Uterus (tissue), 4 donors: Measurements from ENCODE around the gene CASKIN1. TPM values are rescaled to one million over a fixed set of nuclear protein-coding genes. Genes with fewer than 3 reads are reported as not detected.

ENCODE experiments used
- DNase-seq, 2 donors: peaks; one replicate each; pipeline ENCODE4 v3.0.0-alpha.2; 2019 to 2020
- H3K27ac ChIP-seq, 2 donors: fragments of 200-600 bp; sonication (generic); 1 replicate in 1 of 2; 2 replicates in 1 of 2; pipeline ENCODE4 v1.5.1; 2016 to 2018
- H3K27me3 ChIP-seq, 2 donors: fragments of 200-600 bp; sonication (generic); one replicate each; pipeline ENCODE4 v1.5.1; 2018 to 2019; ENCODE audit warnings: control low read depth in 1 of 2
- H3K36me3 ChIP-seq, 2 donors: fragments of 200-600 bp; sonication (generic); one replicate each; pipeline ENCODE4 v1.5.1; 2019; ENCODE audit warnings: control low read depth in 1 of 2
- H3K4me1 ChIP-seq, 2 donors: fragments of 200-600 bp; sonication (generic); one replicate each; pipeline ENCODE4 v1.5.1; 2018 to 2019; ENCODE audit warnings: control low read depth in 1 of 2
- H3K4me3 ChIP-seq, 2 donors: fragments of 200-600 bp; sonication (generic); 1 replicate in 1 of 2; 2 replicates in 1 of 2; pipeline ENCODE4 v1.5.1; 2018 to 2019; ENCODE audit warnings: mild to moderate bottlenecking in 1 of 2
- H3K9me3 ChIP-seq, 2 donors: fragments of 200-600 bp; sonication (generic); one replicate each; pipeline ENCODE4 v1.5.1; 2019; ENCODE audit warnings: control low read depth in 1 of 2
- POLR2A ChIP-seq, 2 donors: fragments of 450-650 bp; IDR thresholded peaks; one replicate each; pipeline ENCODE4 v1.6.1; 2016; ENCODE audit warnings: antibody characterized with exemption in 2 of 2, mild to moderate bottlenecking in 1 of 2, moderate library complexity in 1 of 2
- intact Hi-C: fragments of 100-400 bp; cut with DNase I; formaldehyde crosslinking; loops from one replicate; pipeline ENCODE4 v1.15.1; 2023; ENCODE audit warnings: low total_unique reads
- total RNA-seq, 4 donors: library from RNA; depleted of rRNA in 3 of 4; stranded (reverse); fragments of >200 nt in 3 of 4; gene quantifications; one replicate each; pipeline versions ENCODE4 v1.1.0 to v1.2.4, GENCODE V29; 2014 to 2023
- TF ChIP-seq, protein P1 (sequence below), 4 experiments: fragments of 200-600 bp in 2 of 4; fragments of 450-650 bp in 2 of 4; sonication (generic) in 2 of 4; IDR thresholded peaks; one replicate each; pipeline ENCODE4 v1.5.1; 2016 to 2019; ENCODE audit warnings: antibody characterized with exemption in 4 of 4, mild to moderate bottlenecking in 2 of 4, moderate library complexity in 1 of 4
- donor health status: DM: yes; HTN: yes; CAD: no.

CASKIN1 gene
- total RNA-seq, 4 donors from 2014 or later = 0.40 to 2.7 TPM; not detected in 2

DNA sequence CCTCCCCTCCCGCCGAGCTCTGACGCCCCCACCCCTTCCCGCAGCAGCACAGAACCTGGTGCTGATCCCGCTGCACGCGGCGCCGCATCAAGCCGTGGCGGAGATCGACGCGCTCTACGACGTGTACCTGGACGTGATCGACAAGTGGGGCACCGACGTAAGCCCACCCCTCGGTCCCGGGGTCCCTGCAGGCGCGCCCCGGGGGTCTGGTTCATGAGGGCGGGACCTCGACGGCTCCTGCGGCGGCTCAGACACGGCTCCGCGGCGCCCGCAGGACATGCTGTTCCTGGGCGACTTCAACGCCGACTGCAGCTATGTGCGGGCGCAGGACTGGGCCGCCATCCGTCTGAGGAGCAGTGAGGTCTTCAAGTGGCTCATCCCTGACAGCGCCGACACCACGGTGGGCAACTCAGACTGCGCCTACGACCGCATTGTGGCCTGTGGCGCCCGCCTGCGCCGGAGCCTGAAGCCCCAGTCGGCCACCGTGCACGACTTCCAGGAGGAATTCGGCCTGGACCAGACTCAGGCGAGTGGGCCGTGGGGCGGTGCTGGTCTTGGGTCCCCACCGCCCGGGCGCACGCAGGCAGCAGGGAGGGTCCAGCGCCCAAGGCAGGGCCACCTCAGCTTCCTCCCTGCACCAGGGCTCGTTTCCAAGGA lies 41.2 kb upstream of the CASKIN1 start:
- Histone ChIP-seq H3K27ac (no peak overlapping the region), H3K9me3 (no peaks in the 10 kb centered on the region), H3K27me3 (peaks cover 5 to 7% of the 10 kb centered on the region in 2 donors), H3K4me3 (no peak overlapping the region), H3K36me3 (no peaks in the 10 kb centered on the region), H3K4me1 (peaks cover 0 to 12% of the 10 kb centered on the region in 2 donors)
- intact Hi-C loops = no loop called here
- no peak for DNase-seq
- TF ChIP-seq POLR2A (IDR thresholded peaks at IDR 0.05) = no peak
- TF ChIP-seq, protein P1, sequence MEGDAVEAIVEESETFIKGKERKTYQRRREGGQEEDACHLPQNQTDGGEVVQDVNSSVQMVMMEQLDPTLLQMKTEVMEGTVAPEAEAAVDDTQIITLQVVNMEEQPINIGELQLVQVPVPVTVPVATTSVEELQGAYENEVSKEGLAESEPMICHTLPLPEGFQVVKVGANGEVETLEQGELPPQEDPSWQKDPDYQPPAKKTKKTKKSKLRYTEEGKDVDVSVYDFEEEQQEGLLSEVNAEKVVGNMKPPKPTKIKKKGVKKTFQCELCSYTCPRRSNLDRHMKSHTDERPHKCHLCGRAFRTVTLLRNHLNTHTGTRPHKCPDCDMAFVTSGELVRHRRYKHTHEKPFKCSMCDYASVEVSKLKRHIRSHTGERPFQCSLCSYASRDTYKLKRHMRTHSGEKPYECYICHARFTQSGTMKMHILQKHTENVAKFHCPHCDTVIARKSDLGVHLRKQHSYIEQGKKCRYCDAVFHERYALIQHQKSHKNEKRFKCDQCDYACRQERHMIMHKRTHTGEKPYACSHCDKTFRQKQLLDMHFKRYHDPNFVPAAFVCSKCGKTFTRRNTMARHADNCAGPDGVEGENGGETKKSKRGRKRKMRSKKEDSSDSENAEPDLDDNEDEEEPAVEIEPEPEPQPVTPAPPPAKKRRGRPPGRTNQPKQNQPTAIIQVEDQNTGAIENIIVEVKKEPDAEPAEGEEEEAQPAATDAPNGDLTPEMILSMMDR (IDR thresholded peaks at IDR 0.05) = no peak

DNA sequence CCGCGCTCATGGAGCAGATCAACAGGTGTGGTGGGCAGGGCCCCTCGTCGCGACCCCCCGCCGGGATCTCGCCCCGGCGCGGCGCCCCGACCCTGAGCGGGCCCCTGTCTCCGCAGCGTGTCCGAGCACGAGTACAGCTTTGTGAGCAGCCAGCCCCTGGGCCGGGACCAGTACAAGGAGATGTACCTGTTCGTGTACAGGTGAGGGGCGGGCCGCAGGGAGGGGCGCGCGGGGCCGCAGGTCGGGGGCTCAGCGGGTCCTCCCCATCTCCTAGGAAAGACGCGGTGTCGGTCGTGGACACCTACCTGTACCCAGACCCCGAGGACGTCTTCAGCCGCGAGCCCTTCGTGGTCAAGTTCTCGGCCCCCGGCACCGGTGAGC lies 40.7 kb upstream of the CASKIN1 start:
- Histone ChIP-seq H3K27me3 (peaks cover 5 to 7% of the 10 kb centered on the region in 2 donors), H3K27ac (no peak overlapping the region), H3K4me3 (no peak overlapping the region), H3K9me3 (no peaks in the 10 kb centered on the region), H3K36me3 (no peaks in the 10 kb centered on the region), H3K4me1 (peaks cover 0 to 12% of the 10 kb centered on the region in 2 donors)
- no peak for DNase-seq
- TF ChIP-seq, protein P1 (IDR thresholded peaks at IDR 0.05) = no peak
- TF ChIP-seq POLR2A (IDR thresholded peaks at IDR 0.05) = no peak
- intact Hi-C loops = no loop called here

DNA sequence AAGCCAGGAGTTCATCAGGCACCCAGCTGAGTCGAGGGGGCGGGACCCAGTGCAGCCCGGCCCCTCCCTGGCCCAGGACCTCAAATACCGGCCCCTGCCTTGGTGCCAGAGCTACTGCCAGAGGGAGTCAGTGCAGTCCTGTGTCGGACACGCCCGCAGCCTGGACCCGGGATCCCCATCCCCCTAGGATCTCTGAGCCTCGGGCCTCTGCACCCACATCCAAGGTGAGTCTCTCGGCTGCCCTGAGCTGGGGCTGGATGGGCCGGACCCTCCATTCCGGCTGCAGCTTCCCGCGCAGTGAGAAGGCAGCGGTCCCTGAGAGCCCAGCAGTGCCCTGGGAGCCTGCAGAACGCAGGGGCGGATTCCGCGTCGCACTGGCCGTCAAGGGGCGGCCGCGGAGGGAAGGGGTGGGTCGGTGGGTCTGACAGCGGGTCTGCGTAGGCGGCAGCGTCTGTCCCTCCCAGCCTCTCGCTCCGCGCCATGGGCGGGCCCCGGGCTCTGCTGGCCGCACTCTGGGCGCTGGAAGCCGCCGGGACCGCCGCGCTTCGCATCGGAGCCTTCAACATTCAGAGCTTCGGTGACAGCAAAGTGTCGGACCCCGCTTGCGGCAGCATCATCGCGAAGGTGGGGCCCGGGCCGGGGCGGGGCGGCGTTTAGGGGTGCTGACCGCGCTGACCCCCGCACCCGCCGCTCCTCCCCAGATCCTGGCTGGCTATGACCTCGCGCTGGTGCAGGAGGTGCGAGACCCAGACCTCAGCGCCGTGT lies 40.1 kb upstream of the CASKIN1 start, which contains the start of gene DNASE1L2:
Gene DNASE1L2 (plus strand): TSS at position 108 of the 765 bp plus-strand sequence. CDS start 373 bp downstream, at position 481.
- Histone ChIP-seq H3K27me3 (peaks cover 5 to 7% of the 10 kb centered on the region in 2 donors), H3K4me3 (no peak within 1 kb of the TSS), H3K9me3 (no peaks in the 10 kb centered on the region), H3K36me3 (no peaks in the 10 kb centered on the region), H3K27ac (no peak within 1 kb of the TSS), H3K4me1 (peaks cover 0 to 12% of the 10 kb centered on the region in 2 donors)
- intact Hi-C loops = no loop called here
- no peak for DNase-seq
- no peak for TF ChIP-seq POLR2A (IDR thresholded peaks at IDR 0.05)
- TF ChIP-seq, protein P1 (IDR thresholded peaks at IDR 0.05) = no peak

DNA sequence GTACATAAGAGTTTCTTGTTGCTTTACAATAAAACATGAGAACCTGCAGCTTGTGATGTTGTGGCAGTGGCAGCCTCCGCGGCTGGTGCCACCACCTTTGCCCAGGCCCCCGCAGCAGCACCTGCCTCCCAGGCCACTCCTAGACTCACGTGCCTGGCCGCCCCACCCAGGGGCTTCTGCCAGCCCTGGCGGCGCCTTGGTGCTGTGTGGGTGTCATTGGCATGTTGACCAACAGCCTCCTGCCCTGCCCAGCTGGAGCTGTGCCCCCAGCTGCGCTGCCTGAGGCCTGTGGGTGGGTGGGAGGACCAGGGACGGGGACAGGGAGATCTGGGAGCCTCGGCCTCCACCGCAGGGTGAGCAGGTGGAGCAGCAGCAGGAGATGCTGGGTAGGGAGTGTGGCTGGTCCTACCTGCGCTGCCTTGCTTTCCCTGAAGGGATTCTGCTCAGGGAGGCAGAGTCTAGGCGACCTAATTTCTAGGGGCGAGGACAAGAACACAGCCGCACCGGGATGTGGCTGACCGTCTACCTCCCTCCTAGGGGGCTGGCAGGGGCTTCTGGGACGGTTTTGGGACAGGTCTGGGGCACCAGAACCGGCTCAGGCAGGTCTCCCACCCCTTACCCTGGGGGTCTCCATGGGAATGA lies 39.4 kb upstream of the CASKIN1 start:
- intact Hi-C loops = no loop called here
- Histone ChIP-seq H3K27me3 (peaks cover 5 to 7% of the 10 kb centered on the region in 2 donors), H3K4me1 (peaks cover 0 to 12% of the 10 kb centered on the region in 2 donors), H3K27ac (no peak overlapping the region), H3K4me3 (no peak overlapping the region), H3K9me3 (no peaks in the 10 kb centered on the region), H3K36me3 (no peaks in the 10 kb centered on the region)
- DNase-seq = no peak
- TF ChIP-seq POLR2A (IDR thresholded peaks at IDR 0.05) = no peak
- TF ChIP-seq, protein P1 (IDR thresholded peaks at IDR 0.05) = no peak
